Bronchial epithelial cell (primary cell): ENCODE results near the gene DROSHA. TPM values are rescaled to one million over a fixed set of nuclear protein-coding genes. Genes with fewer than 3 reads are reported as not detected.
"Not testable (repeated sequence)": the region's sequence is repeated elsewhere in the genome, so short reads cannot be mapped to it uniquely, and the experiment has no call there.

Source experiments
- DNase-seq: peaks from one replicate; pipeline ENCODE4 v3.0.0-alpha.2; 2010; ENCODE audit warnings: low read depth
- FAIRE-seq: peaks from 2 replicates; lab custom pipeline; 2011; peaks lifted over from hg19 to GRCh38; lab: Jason Lieb, UNC
- H3K27me3 ChIP-seq: 2 replicates; pipeline ENCODE4 v1.5.1; 2011; ENCODE audit warnings: low read length; ENCODE audit not compliant: control insufficient read depth, insufficient read depth
- H3K36me3 ChIP-seq: 2 replicates; pipeline ENCODE4 v1.5.1; 2011; ENCODE audit warnings: low read length; ENCODE audit not compliant: control insufficient read depth, insufficient read depth
- H3K4me3 ChIP-seq: 2 replicates; pipeline ENCODE4 v1.5.1; 2011; ENCODE audit warnings: mild to moderate bottlenecking, low read depth, low read length, control low read depth
- CTCF ChIP-seq: IDR thresholded peaks from 2 replicates; pipeline ENCODE4 v1.5.1; 2011; ENCODE audit warnings: mild to moderate bottlenecking, moderate library complexity, low read length, control low read depth, inconsistent platforms; ENCODE audit not compliant: insufficient read depth, severe bottlenecking
- total RNA-seq: library from RNA; depleted of rRNA; stranded (reverse); fragments of >200 nt; gene quantifications from 2 replicates; pipeline ENCODE4 v1.2.1, GENCODE V29; 2014

The DROSHA gene
- total RNA-seq, 1 donor from 2014 or later = 30.8 TPM

- no peak for DNase-seq
- Histone ChIP-seq H3K27me3 (peaks cover 1% of the 10 kb centered on the region), H3K36me3 (no peaks in the 10 kb centered on the region), H3K4me3 (no peak overlapping the region)
- FAIRE-seq = no peak
- TF ChIP-seq CTCF = no peak
Observed at GRCh38 chr5:31573494-31574142, 41.7 kb upstream of the DROSHA start.

GRCh38 chr5:31569068-31569467 is 37.2 kb upstream of the DROSHA start:
- FAIRE-seq (no peak), DNase-seq (no peak)
- no peak for TF ChIP-seq CTCF
- Histone ChIP-seq H3K4me3 (no peak overlapping the region), H3K27me3 (no peaks in the 10 kb centered on the region), H3K36me3 (no peaks in the 10 kb centered on the region)

GRCh38 chr5:31568302-31568835 is 36.5 kb upstream of the DROSHA start:
- no peak for FAIRE-seq

GRCh38 chr5:31566362-31566761 is 34.5 kb upstream of the DROSHA start:
- not testable (repeated sequence) for H3K4me3 ChIP-seq, H3K36me3 ChIP-seq, FAIRE-seq, DNase-seq, H3K27me3 ChIP-seq

More at GRCh38 chr5:31568302-31568835, 36.5 kb upstream of the DROSHA start:
- Histone ChIP-seq H3K4me3 (no peak overlapping the region), H3K27me3 (no peaks in the 10 kb centered on the region), H3K36me3 (no peaks in the 10 kb centered on the region)
- DNase-seq = no peak
- TF ChIP-seq CTCF = no peak

GRCh38 chr5:31563216-31563615 is 31.3 kb upstream of the DROSHA start:
- FAIRE-seq (no peak), DNase-seq (no peak)
- TF ChIP-seq CTCF = no peak
- Histone ChIP-seq H3K4me3 (no peak overlapping the region), H3K36me3 (no peaks in the 10 kb centered on the region), H3K27me3 (no peaks in the 10 kb centered on the region)

- DNase-seq (no peak), FAIRE-seq (no peak)
- TF ChIP-seq CTCF = no peak
- Histone ChIP-seq H3K36me3 (no peaks in the 10 kb centered on the region), H3K4me3 (no peak overlapping the region), H3K27me3 (no peaks in the 10 kb centered on the region)
Observed at GRCh38 chr5:31561946-31562345, 30.1 kb upstream of the DROSHA start.
